SK-N-SH (cell line): ENCODE measurements around the gene LRRC19. TPM values are rescaled to one million over a fixed set of nuclear protein-coding genes. Genes with fewer than 3 reads are reported as not detected.

Source experiments
- CTCF ChIA-PET: fragments of 300-600, 350-600 bp; formaldehyde crosslinking; extraction: SDS; loops from one replicate; lab custom pipeline; 2021; lab: Yijun Ruan, JAX
- POLR2A ChIA-PET: fragments of 350-600 bp; sonication (Branson Sonifier 250); formaldehyde crosslinking; extraction: SDS; loops from one replicate; lab custom pipeline; 2020; ENCODE audit warnings: antibody characterized with exemption, inconsistent platforms; lab: Yijun Ruan, JAX
- DNase-seq: peaks from one replicate; pipeline ENCODE4 v3.0.0; 2012
- H2AFZ ChIP-seq: fragments of 200-600 bp; sonication (generic); 2 replicates; pipeline ENCODE4 v1.8.1; 2016; ENCODE audit warnings: antibody characterized with exemption, mild to moderate bottlenecking, low read depth
- H3F3A ChIP-seq: fragments of 200-600 bp; sonication (generic); replicated peaks from 2 replicates; pipeline ENCODE3; 2016; ENCODE audit warnings: antibody characterized with exemption, mild to moderate bottlenecking; ENCODE audit not compliant: insufficient read depth
- H3K27ac ChIP-seq, 2 experiments: fragments of 200-500 bp in 1 of 2; fragments of 200-600 bp in 1 of 2; sonication (Bioruptor generic) in 1 of 2; sonication (generic), shearing (Covaris generic) in 1 of 2; 2 replicates each; pipeline versions ENCODE4 v1.5.1 to v1.6.1; 2014 to 2016; ENCODE audit warnings: low read depth in 2 of 2, inconsistent platforms in 1 of 2, low read length in 1 of 2, mild to moderate bottlenecking in 1 of 2, mixed read lengths in 1 of 2
- H3K27me3 ChIP-seq: fragments of 200-600 bp; sonication (generic), shearing (Covaris generic); 2 replicates; pipeline ENCODE4 v1.6.1; 2016; ENCODE audit warnings: mixed run types; ENCODE audit not compliant: insufficient read depth
- H3K36me3 ChIP-seq, 2 experiments: fragments of 200-500 bp in 1 of 2; fragments of 200-600 bp in 1 of 2; sonication (Bioruptor generic) in 1 of 2; sonication (generic) in 1 of 2; replicated peaks in 1 of 2; 2 replicates each; pipeline versions ENCODE3 to v1.5.1; 2014 to 2016; ENCODE audit warnings: low read length in 1 of 2, mild to moderate bottlenecking in 1 of 2; ENCODE audit not compliant: insufficient read depth in 2 of 2, control insufficient read depth in 1 of 2
- H3K4me1 ChIP-seq, 2 experiments: fragments of 200-500 bp in 1 of 2; fragments of 200-600 bp in 1 of 2; sonication (Bioruptor generic) in 1 of 2; sonication (generic), shearing (Covaris generic) in 1 of 2; 2 replicates each; pipeline versions ENCODE4 v1.5.1 to v1.6.1; 2014 to 2016; ENCODE audit warnings: low read depth in 1 of 2, low read length in 1 of 2, mixed run types in 1 of 2; ENCODE audit not compliant: insufficient read depth in 2 of 2, control insufficient read depth in 1 of 2
- H3K4me2 ChIP-seq: fragments of 200-600 bp; sonication (generic), shearing (Covaris generic); 2 replicates; pipeline ENCODE4 v1.6.1; 2017; ENCODE audit warnings: mixed run types
- H3K4me3 ChIP-seq, 2 experiments: fragments of 200-500 bp in 1 of 2; fragments of 200-600 bp in 1 of 2; sonication (Bioruptor generic) in 1 of 2; sonication (generic), shearing (Covaris generic) in 1 of 2; 2 replicates each; pipeline versions ENCODE4 v1.5.1 to v1.8.1; 2014 to 2016; ENCODE audit warnings: low read depth in 2 of 2, inconsistent platforms in 1 of 2, low read length in 1 of 2, mild to moderate bottlenecking in 1 of 2, mixed read lengths in 1 of 2, moderate library complexity in 1 of 2
- H3K79me2 ChIP-seq: fragments of 200-600 bp; sonication (generic); 2 replicates; pipeline ENCODE4 v1.8.1; 2017; ENCODE audit warnings: mild to moderate bottlenecking; ENCODE audit not compliant: insufficient read depth
- H3K9ac ChIP-seq: fragments of 200-600 bp; sonication (generic); 2 replicates; pipeline ENCODE4 v1.6.1; 2017; ENCODE audit warnings: mixed run types
- H3K9me2 ChIP-seq: fragments of 200-600 bp; sonication (generic); 2 replicates; pipeline ENCODE4 v1.6.1; 2017; ENCODE audit warnings: mixed run types
- H3K9me3 ChIP-seq: fragments of 200-600 bp; sonication (generic); 2 replicates; pipeline ENCODE4 v1.6.1; 2017; ENCODE audit warnings: mixed run types, mild to moderate bottlenecking, moderate library complexity
- H4K20me1 ChIP-seq: fragments of 200-600 bp; sonication (generic); 2 replicates; pipeline ENCODE4 v1.6.1; 2017; ENCODE audit warnings: mild to moderate bottlenecking, mixed run types; ENCODE audit not compliant: insufficient read depth
- CHD2 ChIP-seq: fragments of 150-350 bp; IDR thresholded peaks from 2 replicates; pipeline ENCODE4 v1.6.1; 2018; ENCODE audit warnings: low read length; ENCODE audit not compliant: partially characterized antibody
- ELF1 ChIP-seq: IDR thresholded peaks from 2 replicates; pipeline ENCODE4 v1.4.0; 2012
- EP300 ChIP-seq, 2 experiments: IDR thresholded peaks; 2 replicates each; pipeline versions ENCODE4 v1.4.0 to v1.6.1; 2012; ENCODE audit warnings: borderline replicate concordance in 1 of 2, low read depth in 1 of 2, low read length in 1 of 2
- EZH2phosphoT487 ChIP-seq: fragments of 200-600 bp; sonication (generic); IDR thresholded peaks from 2 replicates; pipeline ENCODE4 v1.6.1; 2017; ENCODE audit warnings: low read depth, mixed run types, mild to moderate bottlenecking, antibody characterized with exemption, moderate library complexity, borderline replicate concordance
- FOSL2 ChIP-seq: IDR thresholded peaks from 2 replicates; pipeline ENCODE4 v1.4.0; 2012; ENCODE audit warnings: low read depth, mild to moderate bottlenecking, moderate library complexity, borderline replicate concordance
- JUND ChIP-seq: IDR thresholded peaks from 2 replicates; pipeline ENCODE4 v1.4.0; 2012
- NFIC ChIP-seq: IDR thresholded peaks from 2 replicates; pipeline ENCODE4 v1.4.0; 2012; ENCODE audit warnings: borderline replicate concordance
- POLR2AphosphoS5 ChIP-seq: IDR thresholded peaks from 2 replicates; pipeline ENCODE4 v1.6.1; 2012; ENCODE audit warnings: low read depth, low read length
- RCOR1 ChIP-seq: fragments of 150-350 bp; IDR thresholded peaks from 2 replicates; pipeline ENCODE4 v1.6.1; 2017; ENCODE audit warnings: antibody characterized with exemption, low read length
- SIN3A ChIP-seq: IDR thresholded peaks from 2 replicates; pipeline ENCODE4 v1.6.1; 2012; ENCODE audit warnings: low read depth, mild to moderate bottlenecking, low read length, moderate library complexity, borderline replicate concordance
- SMC3 ChIP-seq: IDR thresholded peaks from 2 replicates; pipeline ENCODE4 v1.6.1; 2012; ENCODE audit warnings: low read depth, low read length, improper control_type of control experiment
- TCF12 ChIP-seq: IDR thresholded peaks from 2 replicates; pipeline ENCODE4 v1.4.0; 2012
- TEAD4 ChIP-seq: IDR thresholded peaks from 2 replicates; pipeline ENCODE4 v1.4.0; 2012; ENCODE audit warnings: mild to moderate bottlenecking, borderline replicate concordance; ENCODE audit not compliant: insufficient read depth
- WGBS: methylation state at CpG from one replicate; pipeline ENCODE4 v1.1.6; 2017; ENCODE audit warnings: low lambda C conversion rate; 5-methylcytosine and 5-hydroxymethylcytosine counted together
- polyA plus RNA-seq, 3 experiments: library from polyadenylated mRNA; depleted of rRNA; stranded (reverse); fragments of >200 nt; gene quantifications; 2 replicates each; pipeline ENCODE4 v1.2.3, GENCODE V29; 2012
- TF ChIP-seq, protein P1 (sequence below): fragments of 150-350 bp; IDR thresholded peaks from 2 replicates; pipeline ENCODE4 v1.6.1; 2017; ENCODE audit warnings: antibody characterized with exemption, low read length, low read depth, borderline replicate concordance
- TF ChIP-seq, protein P2 (sequence below): IDR thresholded peaks from 2 replicates; pipeline ENCODE4 v1.4.0; 2012; ENCODE audit warnings: low read depth, borderline replicate concordance
- TF ChIP-seq, protein P3 (sequence below): IDR thresholded peaks from 2 replicates; pipeline ENCODE4 v1.6.1; 2012; ENCODE audit warnings: mild to moderate bottlenecking, low read depth, low read length, moderate library complexity

Gene LRRC19
- polyA plus RNA-seq, 1 of the 3 experiments (the other 2 are of a cell fraction) = not detected

DNA sequence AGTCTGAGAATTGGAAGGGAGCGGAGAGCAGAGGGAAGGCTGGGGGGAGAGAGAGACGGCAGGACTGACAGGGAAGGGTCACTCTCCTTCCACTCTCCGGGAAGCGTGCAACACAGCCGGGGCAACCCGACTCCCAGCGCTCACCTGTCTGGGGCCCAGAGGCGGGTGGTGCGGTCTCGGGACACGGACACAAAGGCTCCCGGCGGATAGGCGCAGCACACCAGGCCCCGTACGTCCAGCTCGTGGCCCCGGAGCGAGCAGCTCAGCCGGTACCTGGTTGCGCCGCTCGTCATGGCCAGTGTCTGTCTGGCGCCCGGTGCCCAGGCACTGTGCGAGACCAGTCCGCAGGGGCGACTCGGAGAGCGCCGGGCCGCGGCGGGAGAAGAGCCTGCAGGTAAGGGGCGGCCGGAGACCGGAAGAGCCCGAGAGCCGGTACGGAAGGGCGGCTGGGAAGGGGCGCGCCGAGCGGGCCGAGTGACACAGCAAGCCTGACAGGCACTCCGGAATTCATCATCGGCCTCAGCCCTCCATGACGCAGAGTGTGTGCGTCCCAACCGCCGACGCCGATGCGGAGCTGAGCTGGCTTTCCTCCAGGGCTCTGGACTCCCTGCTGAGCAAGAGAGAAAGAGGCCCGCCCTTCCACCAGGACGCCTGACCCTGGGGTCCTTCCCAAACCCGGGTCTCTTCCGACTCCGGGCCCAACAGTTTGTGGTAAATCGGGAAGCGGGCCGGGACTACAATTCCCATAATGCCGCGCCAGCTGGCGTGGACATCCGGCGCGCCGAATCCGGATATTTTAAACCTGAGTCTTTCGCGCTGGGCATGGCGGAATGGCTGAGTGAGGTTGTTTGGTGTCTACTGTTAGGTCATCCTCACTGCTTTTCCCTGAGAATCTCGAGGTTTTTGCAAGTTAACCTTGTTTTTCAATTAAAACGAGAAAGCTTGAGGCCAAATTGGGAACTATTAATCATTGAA lies 58.4 kb downstream of the LRRC19 start, which contains the start of gene PLAA (continued):
- TF ChIP-seq, protein P1, sequence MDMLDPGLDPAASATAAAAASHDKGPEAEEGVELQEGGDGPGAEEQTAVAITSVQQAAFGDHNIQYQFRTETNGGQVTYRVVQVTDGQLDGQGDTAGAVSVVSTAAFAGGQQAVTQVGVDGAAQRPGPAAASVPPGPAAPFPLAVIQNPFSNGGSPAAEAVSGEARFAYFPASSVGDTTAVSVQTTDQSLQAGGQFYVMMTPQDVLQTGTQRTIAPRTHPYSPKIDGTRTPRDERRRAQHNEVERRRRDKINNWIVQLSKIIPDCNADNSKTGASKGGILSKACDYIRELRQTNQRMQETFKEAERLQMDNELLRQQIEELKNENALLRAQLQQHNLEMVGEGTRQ = no peak
- TF ChIP-seq JUND = no peak
- TF ChIP-seq, protein P2, sequence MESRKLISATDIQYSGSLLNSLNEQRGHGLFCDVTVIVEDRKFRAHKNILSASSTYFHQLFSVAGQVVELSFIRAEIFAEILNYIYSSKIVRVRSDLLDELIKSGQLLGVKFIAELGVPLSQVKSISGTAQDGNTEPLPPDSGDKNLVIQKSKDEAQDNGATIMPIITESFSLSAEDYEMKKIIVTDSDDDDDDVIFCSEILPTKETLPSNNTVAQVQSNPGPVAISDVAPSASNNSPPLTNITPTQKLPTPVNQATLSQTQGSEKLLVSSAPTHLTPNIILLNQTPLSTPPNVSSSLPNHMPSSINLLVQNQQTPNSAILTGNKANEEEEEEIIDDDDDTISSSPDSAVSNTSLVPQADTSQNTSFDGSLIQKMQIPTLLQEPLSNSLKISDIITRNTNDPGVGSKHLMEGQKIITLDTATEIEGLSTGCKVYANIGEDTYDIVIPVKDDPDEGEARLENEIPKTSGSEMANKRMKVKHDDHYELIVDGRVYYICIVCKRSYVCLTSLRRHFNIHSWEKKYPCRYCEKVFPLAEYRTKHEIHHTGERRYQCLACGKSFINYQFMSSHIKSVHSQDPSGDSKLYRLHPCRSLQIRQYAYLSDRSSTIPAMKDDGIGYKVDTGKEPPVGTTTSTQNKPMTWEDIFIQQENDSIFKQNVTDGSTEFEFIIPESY = no peak
- TF ChIP-seq, protein P3, sequence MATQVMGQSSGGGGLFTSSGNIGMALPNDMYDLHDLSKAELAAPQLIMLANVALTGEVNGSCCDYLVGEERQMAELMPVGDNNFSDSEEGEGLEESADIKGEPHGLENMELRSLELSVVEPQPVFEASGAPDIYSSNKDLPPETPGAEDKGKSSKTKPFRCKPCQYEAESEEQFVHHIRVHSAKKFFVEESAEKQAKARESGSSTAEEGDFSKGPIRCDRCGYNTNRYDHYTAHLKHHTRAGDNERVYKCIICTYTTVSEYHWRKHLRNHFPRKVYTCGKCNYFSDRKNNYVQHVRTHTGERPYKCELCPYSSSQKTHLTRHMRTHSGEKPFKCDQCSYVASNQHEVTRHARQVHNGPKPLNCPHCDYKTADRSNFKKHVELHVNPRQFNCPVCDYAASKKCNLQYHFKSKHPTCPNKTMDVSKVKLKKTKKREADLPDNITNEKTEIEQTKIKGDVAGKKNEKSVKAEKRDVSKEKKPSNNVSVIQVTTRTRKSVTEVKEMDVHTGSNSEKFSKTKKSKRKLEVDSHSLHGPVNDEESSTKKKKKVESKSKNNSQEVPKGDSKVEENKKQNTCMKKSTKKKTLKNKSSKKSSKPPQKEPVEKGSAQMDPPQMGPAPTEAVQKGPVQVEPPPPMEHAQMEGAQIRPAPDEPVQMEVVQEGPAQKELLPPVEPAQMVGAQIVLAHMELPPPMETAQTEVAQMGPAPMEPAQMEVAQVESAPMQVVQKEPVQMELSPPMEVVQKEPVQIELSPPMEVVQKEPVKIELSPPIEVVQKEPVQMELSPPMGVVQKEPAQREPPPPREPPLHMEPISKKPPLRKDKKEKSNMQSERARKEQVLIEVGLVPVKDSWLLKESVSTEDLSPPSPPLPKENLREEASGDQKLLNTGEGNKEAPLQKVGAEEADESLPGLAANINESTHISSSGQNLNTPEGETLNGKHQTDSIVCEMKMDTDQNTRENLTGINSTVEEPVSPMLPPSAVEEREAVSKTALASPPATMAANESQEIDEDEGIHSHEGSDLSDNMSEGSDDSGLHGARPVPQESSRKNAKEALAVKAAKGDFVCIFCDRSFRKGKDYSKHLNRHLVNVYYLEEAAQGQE = 0 out of 2 replicates have a peak, but pooled peaks have one; percentile 4
- TF ChIP-seq CHD2 = peak; percentile 46
- 0 out of 2 replicates have a peak, but pooled peaks have one; percentile 17 for TF ChIP-seq FOSL2

DNA sequence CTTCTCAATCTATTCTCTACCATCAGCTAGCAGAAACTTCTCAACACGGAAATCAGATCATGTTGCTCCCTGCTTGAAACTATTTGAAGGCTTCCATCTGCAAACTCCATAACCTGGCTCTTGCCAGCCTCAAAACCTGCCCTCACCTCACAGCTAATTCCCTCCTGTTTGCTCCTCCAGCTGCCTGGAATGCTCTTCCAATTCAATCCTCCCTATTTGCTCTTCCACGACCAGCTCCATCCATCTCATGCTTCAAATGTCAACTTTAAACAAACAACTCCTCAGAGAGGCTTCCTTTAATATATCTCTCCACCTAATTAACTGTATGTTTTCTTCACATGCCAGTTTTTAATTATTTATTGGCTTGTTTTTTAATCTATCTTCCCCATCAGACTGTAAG lies 59.9 kb downstream of the LRRC19 start:
- TF ChIP-seq NFIC = no peak
- TF ChIP-seq, protein P1 = no peak
- no peak for TF ChIP-seq ELF1
- no peak for TF ChIP-seq TCF12
- no peak for TF ChIP-seq SMC3
- TF ChIP-seq TEAD4 = no peak
- TF ChIP-seq CHD2 = no peak
- TF ChIP-seq EZH2phosphoT487 = no peak
- TF ChIP-seq EP300 (IDR thresholded peaks at IDR 0.05; ENCODE audit: borderline replicate concordance in 1 of 2, low read depth in 1 of 2, low read length in 1 of 2) = no peak
- TF ChIP-seq, protein P3 = no peak
- TF ChIP-seq RCOR1 = no peak
- no peak for TF ChIP-seq POLR2AphosphoS5
- no peak for TF ChIP-seq SIN3A
- H3F3A ChIP-seq = no peaks in the 10 kb centered on the region
- peak overlapping the region in 1 of 2 experiments; percentile 99; a peak in 1 of 4 replicates for H3K27ac ChIP-seq
- H3K9ac ChIP-seq = peak overlapping the region; percentile 94
- 10% methylated on average over 2 of the region's 2 CpGs for WGBS
- H3K4me1 ChIP-seq = peaks cover 0 to 9% of the 10 kb centered on the region in 2 experiments; a peak in 2 of 4 replicates
- no peak overlapping the region for H2AFZ ChIP-seq
- peaks cover 65% of the 10 kb centered on the region for H3K79me2 ChIP-seq
- ChIA-PET POLR2A (no interaction called here), CTCF (no interaction called here)
- H3K9me3 ChIP-seq = no peaks in the 10 kb centered on the region
- peak overlapping the region; percentile 91 to 97 for H3K4me3 ChIP-seq
- H3K4me2 ChIP-seq = peak overlapping the region; percentile 82
- no peaks in the 10 kb centered on the region for H3K27me3 ChIP-seq
- H4K20me1 ChIP-seq = peaks cover 13% of the 10 kb centered on the region
- no peak for DNase-seq
- peaks cover 4 to 13% of the 10 kb centered on the region in 2 experiments for H3K36me3 ChIP-seq
- no peaks in the 10 kb centered on the region for H3K9me2 ChIP-seq
